H9 (cell line): ENCODE results near the gene FJX1. TPM values are rescaled to one million over a fixed set of nuclear protein-coding genes. Genes with fewer than 3 reads are reported as not detected.

ENCODE experiments used
- DNase-seq: peaks from one replicate; pipeline ENCODE4 v3.0.0-alpha.2; 2017
- H2AFZ ChIP-seq: one replicate; pipeline ENCODE4 v1.6.1; 2013; ENCODE audit warnings: mild to moderate bottlenecking, low read length, control low read depth, moderate library complexity
- H2AK5ac ChIP-seq: 2 replicates; pipeline ENCODE4 v1.6.1; 2013; ENCODE audit warnings: low read length, control low read depth, mixed read lengths; ENCODE audit not compliant: insufficient read length
- H2BK120ac ChIP-seq: one replicate; pipeline ENCODE4 v1.6.1; 2013; ENCODE audit warnings: low read depth, mild to moderate bottlenecking, low read length, control low read depth, inconsistent platforms; ENCODE audit not compliant: poor library complexity, severe bottlenecking
- H2BK12ac ChIP-seq: 2 replicates; pipeline ENCODE4 v1.6.1; 2013; ENCODE audit warnings: low read length, control low read depth, mixed read lengths, low read depth; ENCODE audit not compliant: insufficient read length
- H2BK15ac ChIP-seq: 2 replicates; pipeline ENCODE4 v1.6.1; 2013; ENCODE audit warnings: low read depth, low read length, control low read depth
- H2BK20ac ChIP-seq: one replicate; pipeline ENCODE4 v1.6.1; 2013; ENCODE audit warnings: low read depth, mild to moderate bottlenecking, low read length, control low read depth, inconsistent platforms; ENCODE audit not compliant: poor library complexity, severe bottlenecking
- H2BK5ac ChIP-seq: 2 replicates; pipeline ENCODE4 v1.6.1; 2013; ENCODE audit warnings: low read length, control low read depth, mixed read lengths; ENCODE audit not compliant: insufficient read length
- H3K14ac ChIP-seq: 2 replicates; pipeline ENCODE4 v1.6.1; 2013; ENCODE audit warnings: low read length, control low read depth; ENCODE audit not compliant: insufficient read depth
- H3K18ac ChIP-seq: 2 replicates; pipeline ENCODE4 v1.6.1; 2013; ENCODE audit warnings: low read depth, mild to moderate bottlenecking, mixed read lengths, low read length, control low read depth; ENCODE audit not compliant: insufficient read length
- H3K23ac ChIP-seq: 2 replicates; pipeline ENCODE4 v1.6.1; 2013; ENCODE audit warnings: low read length, control low read depth, mixed read lengths, low read depth; ENCODE audit not compliant: insufficient read length
- H3K23me2 ChIP-seq: 2 replicates; pipeline ENCODE4 v1.6.1; 2013; ENCODE audit warnings: low read depth, mild to moderate bottlenecking, mixed read lengths, low read length, control low read depth; ENCODE audit not compliant: insufficient read length, poor library complexity, severe bottlenecking
- H3K27ac ChIP-seq: 2 replicates; pipeline ENCODE4 v1.5.1; 2013; ENCODE audit warnings: low read length, control low read depth, mixed read lengths, low read depth; ENCODE audit not compliant: insufficient read length
- H3K27me3 ChIP-seq: 2 replicates; pipeline ENCODE4 v1.6.1; 2013; ENCODE audit warnings: low read length, control low read depth, inconsistent platforms; ENCODE audit not compliant: insufficient read depth
- H3K4ac ChIP-seq: 2 replicates; pipeline ENCODE4 v1.6.1; 2013; ENCODE audit warnings: low read depth, mild to moderate bottlenecking, control low read depth, inconsistent platforms, low read length, moderate library complexity
- H3K4me1 ChIP-seq: 2 replicates; pipeline ENCODE4 v1.6.1; 2013; ENCODE audit warnings: low read length, control low read depth, inconsistent platforms; ENCODE audit not compliant: insufficient read depth
- H3K4me2 ChIP-seq: 2 replicates; pipeline ENCODE4 v1.6.1; 2013; ENCODE audit warnings: low read length, control low read depth, mixed read lengths; ENCODE audit not compliant: insufficient read length, insufficient read depth
- H3K56ac ChIP-seq: 2 replicates; pipeline ENCODE4 v1.6.1; 2013; ENCODE audit warnings: low read depth, mild to moderate bottlenecking, mixed read lengths, low read length, control low read depth; ENCODE audit not compliant: insufficient read length
- H3K79me1 ChIP-seq: 2 replicates; pipeline ENCODE4 v1.6.1; 2013; ENCODE audit warnings: low read depth, mild to moderate bottlenecking, moderate library complexity, low read length, control low read depth, inconsistent platforms; ENCODE audit not compliant: insufficient read depth, poor library complexity, severe bottlenecking
- H3K79me2 ChIP-seq: 2 replicates; pipeline ENCODE4 v1.6.1; 2013; ENCODE audit warnings: low read length, control low read depth, inconsistent platforms; ENCODE audit not compliant: insufficient read depth
- H3K9ac ChIP-seq: 2 replicates; pipeline ENCODE4 v1.6.1; 2013; ENCODE audit warnings: low read length, control low read depth, mixed read lengths; ENCODE audit not compliant: insufficient read length; ENCODE audit errors: extremely low read depth
- H3K9me3 ChIP-seq: one replicate; pipeline ENCODE4 v1.6.1; 2013; ENCODE audit warnings: low read depth, low read length, inconsistent platforms; ENCODE audit not compliant: control insufficient read depth
- H3T11ph ChIP-seq: one replicate; pipeline ENCODE4 v1.6.1; 2013; ENCODE audit warnings: mild to moderate bottlenecking, low read length, control low read depth, inconsistent platforms
- H4K20me1 ChIP-seq: one replicate; pipeline ENCODE4 v1.6.1; 2013; ENCODE audit not compliant: control insufficient read depth, insufficient read length, insufficient read depth
- H4K5ac ChIP-seq: 2 replicates; pipeline ENCODE4 v1.6.1; 2013; ENCODE audit warnings: low read depth, mild to moderate bottlenecking, mixed read lengths, low read length, control low read depth; ENCODE audit not compliant: insufficient read length
- H4K8ac ChIP-seq: replicated peaks from 2 replicates; pipeline ENCODE4 v1.6.1; 2013; ENCODE audit warnings: low read length, control low read depth, mixed read lengths, low read depth; ENCODE audit not compliant: insufficient read length
- H4K91ac ChIP-seq: 2 replicates; pipeline ENCODE4 v1.6.1; 2013; ENCODE audit warnings: low read depth, mild to moderate bottlenecking, moderate library complexity, mixed read lengths, low read length, control low read depth; ENCODE audit not compliant: insufficient read length
- H3K27ac Mint-ChIP-seq, 3 experiments: 2 replicates in 2 of 3; 3 replicates in 1 of 3; pipeline ENCODE4 v1.8.0; 2020 to 2021; ENCODE audit warnings: mixed read lengths in 3 of 3, mild to moderate bottlenecking in 1 of 3, moderate library complexity in 1 of 3
- H3K27me3 Mint-ChIP-seq: 2 replicates; pipeline ENCODE4 v1.8.0; 2021; ENCODE audit warnings: low read depth, mild to moderate bottlenecking, moderate library complexity, mixed read lengths
- H3K36me3 Mint-ChIP-seq, 3 experiments: 2 replicates in 2 of 3; 3 replicates in 1 of 3; pipeline ENCODE4 v1.8.0; 2020 to 2021; ENCODE audit warnings: low read depth in 3 of 3, mixed read lengths in 3 of 3; ENCODE audit not compliant: insufficient read depth in 1 of 3
- H3K4me1 Mint-ChIP-seq, 2 experiments: 2 replicates each; pipeline ENCODE4 v1.8.0; 2020; ENCODE audit warnings: mixed read lengths in 2 of 2
- H3K4me3 Mint-ChIP-seq, 2 experiments: 2 replicates in 1 of 2; 3 replicates in 1 of 2; pipeline ENCODE4 v1.8.0; 2020 to 2021; ENCODE audit warnings: mild to moderate bottlenecking in 2 of 2, mixed read lengths in 2 of 2, moderate library complexity in 1 of 2
- H3K9me3 Mint-ChIP-seq, 2 experiments: 2 replicates in 1 of 2; 3 replicates in 1 of 2; pipeline ENCODE4 v1.8.0; 2020; ENCODE audit warnings: mild to moderate bottlenecking in 2 of 2, mixed read lengths in 2 of 2, moderate library complexity in 1 of 2
- CTCF ChIP-seq: fragments of 200-600 bp; sonication (generic); conservative IDR thresholded peaks from 3 replicates; pipeline ENCODE4 v1.8.0; 2021; ENCODE audit warnings: antibody characterized with exemption, mild to moderate bottlenecking
- WGBS: extraction: QIAGEN DNeasy Blood & Tissue Kit; methylation state at CpG from one replicate; pipeline ENCODE4 v1.1.7; 2013; ENCODE audit warnings: missing lambda C conversion rate, low lambda C conversion rate, mixed read lengths; ENCODE audit not compliant: insufficient read length; ENCODE audit errors: extremely low coverage; 5-methylcytosine and 5-hydroxymethylcytosine counted together
- total RNA-seq: library from RNA; stranded (reverse); gene quantifications from 2 replicates; pipeline ENCODE4 v1.2.1, GENCODE V29; 2021

FJX1 gene
- total RNA-seq, 1 experiment from 2014 or later = 11.5 TPM

- H3K9me3 ChIP-seq = no peaks in the 10 kb centered on the region
- Mint-ChIP-seq H3K36me3 (no peaks in the 10 kb centered on the region), H3K4me1 (peaks cover 7% of the 10 kb centered on the region in 2 experiments; a peak in 3 of 4 replicates), H3K4me3 (no peak overlapping the region), H3K27ac (no peak overlapping the region), H3K9me3 (no peaks in the 10 kb centered on the region), H3K27me3 (peaks cover 7% of the 10 kb centered on the region)
- WGBS = no CpG with 5 or more reads among the region's 3 CpGs
- no peaks in the 10 kb centered on the region for H3K27me3 ChIP-seq
- no peak overlapping the region for H3K4me2 ChIP-seq
- H3K4me1 ChIP-seq = no peaks in the 10 kb centered on the region
- no peak overlapping the region for H2BK120ac ChIP-seq
- DNase-seq = no peak
- H4K5ac ChIP-seq = no peak overlapping the region
- no peak overlapping the region for H3K9ac ChIP-seq
- H4K8ac ChIP-seq = no peak overlapping the region
- no peaks in the 10 kb centered on the region for H4K20me1 ChIP-seq
- no peak overlapping the region for H2BK20ac ChIP-seq
- no peak overlapping the region for H3K56ac ChIP-seq
- H3K79me1 ChIP-seq = no peaks in the 10 kb centered on the region
- no peak overlapping the region for H2AK5ac ChIP-seq
- H4K91ac ChIP-seq = no peak overlapping the region
- H3T11ph ChIP-seq = no peak overlapping the region
- TF ChIP-seq CTCF = no peak
- H2BK15ac ChIP-seq = no peak overlapping the region
- H3K4ac ChIP-seq = no peak overlapping the region
- no peak overlapping the region for H3K18ac ChIP-seq
- H3K79me2 ChIP-seq = no peaks in the 10 kb centered on the region
- H3K23me2 ChIP-seq = no peaks in the 10 kb centered on the region
- H2AFZ ChIP-seq = no peak overlapping the region
- H3K23ac ChIP-seq = no peak overlapping the region
- H2BK12ac ChIP-seq = no peak overlapping the region
- H3K27ac ChIP-seq = no peak overlapping the region
- no peak overlapping the region for H3K14ac ChIP-seq
- no peak overlapping the region for H2BK5ac ChIP-seq
These were observed 32.0 kb upstream of the FJX1 start for GRCh38 chr11:35586222-35586621.
